Fibroblast of the conjunctiva (primary cell): ENCODE results near the gene CASP12.

Experiments used
- DNase-seq: peaks from one replicate; pipeline ENCODE4 v3.0.0-alpha.2; 2010; ENCODE audit warnings: low read depth

CASP12 gene

GRCh38 chr11:104891135-104891534 lies 7.1 kb downstream of the CASP12 start:
- DNase-seq: no peak

DNA sequence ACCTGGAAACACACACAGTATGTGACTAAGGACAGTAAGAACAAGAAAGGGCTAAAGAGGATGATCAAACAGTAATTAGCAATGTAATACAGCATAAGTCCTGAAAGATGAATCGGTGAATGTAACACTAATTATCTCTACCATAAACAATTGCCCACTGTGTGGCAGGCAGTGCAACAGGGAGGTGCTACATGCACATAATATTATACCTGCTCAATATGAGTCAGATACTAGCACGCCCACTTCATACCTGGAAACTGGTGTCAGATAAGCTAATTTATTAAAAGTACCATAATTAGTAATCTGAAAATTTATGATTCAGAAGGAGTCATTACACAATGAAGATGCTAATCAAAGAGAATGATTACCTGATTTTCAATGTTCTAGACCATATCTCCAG lies 14.9 kb downstream of the CASP12 start:
- DNase-seq: no peak

GRCh38 chr11:104881117-104881794 lies 17.0 kb downstream of the CASP12 start:
- DNase-seq: no peak

DNA sequence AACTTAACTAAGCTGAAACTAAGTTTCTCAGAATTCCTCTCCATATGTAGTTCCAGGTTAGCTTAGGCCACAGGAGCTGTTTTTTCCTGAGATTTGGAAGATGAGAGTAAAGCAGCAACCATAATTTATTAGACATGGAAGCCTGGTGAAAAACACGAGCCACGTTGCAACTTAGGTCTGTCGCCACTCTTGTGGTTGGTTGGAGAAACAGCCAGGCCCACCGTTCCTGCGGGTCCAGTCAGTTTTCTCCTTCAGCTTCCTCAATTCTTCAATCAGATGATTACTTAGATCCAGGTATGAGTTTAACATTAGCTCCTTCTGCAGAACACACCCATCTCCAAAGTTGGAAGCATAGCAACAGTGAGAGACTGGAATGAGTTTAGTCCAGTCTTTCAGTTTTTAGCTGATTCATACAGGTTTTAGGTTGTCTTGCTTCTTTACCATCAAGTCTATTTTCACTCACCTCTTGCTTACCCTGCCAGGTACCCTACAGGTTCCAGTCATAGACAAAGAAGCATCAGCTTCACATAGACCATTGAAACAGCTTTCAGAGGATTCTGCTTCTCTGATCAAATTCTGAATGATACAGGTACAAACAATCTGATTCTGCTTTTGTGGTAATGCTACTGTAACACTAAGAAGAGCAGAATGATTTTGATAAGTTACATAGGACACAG lies 18.6 kb downstream of the CASP12 start:
- DNase-seq: no peak

DNA sequence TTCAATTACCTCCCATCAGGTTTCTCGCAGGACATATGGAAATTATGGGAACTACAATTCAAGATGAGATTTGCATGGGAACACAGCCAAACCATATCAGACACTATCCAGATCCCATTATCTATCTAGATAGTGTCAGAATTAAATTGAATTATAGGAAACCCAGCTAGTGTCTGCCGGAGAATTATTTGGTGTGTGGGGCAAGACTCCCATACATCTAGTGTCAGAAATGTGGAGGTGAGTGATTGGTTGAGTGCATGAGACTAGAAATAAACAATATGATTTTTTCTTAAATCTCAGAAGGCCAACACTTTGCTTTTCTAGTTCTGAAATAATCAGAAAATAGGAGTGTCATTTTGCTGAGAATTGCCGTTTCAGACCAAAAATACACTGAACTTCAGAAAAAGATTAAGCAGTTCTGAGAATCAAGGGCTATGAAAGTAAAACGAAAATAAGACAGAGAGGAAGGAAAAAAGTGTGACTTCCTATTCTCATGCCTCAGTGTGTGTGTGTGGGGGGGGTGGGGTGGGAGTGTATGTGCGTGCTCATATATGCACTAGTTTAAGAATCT lies 21.3 kb downstream of the CASP12 start:
- no peak for DNase-seq

GRCh38 chr11:104876324-104876723 lies 21.9 kb downstream of the CASP12 start:
- DNase-seq: no peak

- DNase-seq: no peak
Measured at GRCh38 chr11:104873252-104873651, 25.0 kb downstream of the CASP12 start.

DNA sequence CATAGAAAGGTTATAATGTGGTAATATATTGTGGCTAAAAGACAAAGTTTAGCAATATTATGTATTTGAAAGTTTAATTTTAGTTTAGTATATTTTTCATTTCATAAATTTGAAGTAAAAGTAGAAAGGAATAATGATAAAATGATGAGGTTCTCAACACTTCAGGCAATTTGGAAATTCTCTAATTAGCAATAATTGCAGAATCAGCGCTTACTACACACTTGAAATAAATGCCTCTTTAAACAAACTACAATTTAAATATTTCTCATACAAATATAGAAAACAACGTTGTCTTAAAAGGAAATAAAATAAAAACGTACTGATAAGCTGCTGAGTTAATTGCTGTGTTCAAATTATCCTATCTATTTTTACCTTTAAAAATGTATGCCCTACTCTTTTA lies 25.9 kb downstream of the CASP12 start:
- no peak for DNase-seq

DNA sequence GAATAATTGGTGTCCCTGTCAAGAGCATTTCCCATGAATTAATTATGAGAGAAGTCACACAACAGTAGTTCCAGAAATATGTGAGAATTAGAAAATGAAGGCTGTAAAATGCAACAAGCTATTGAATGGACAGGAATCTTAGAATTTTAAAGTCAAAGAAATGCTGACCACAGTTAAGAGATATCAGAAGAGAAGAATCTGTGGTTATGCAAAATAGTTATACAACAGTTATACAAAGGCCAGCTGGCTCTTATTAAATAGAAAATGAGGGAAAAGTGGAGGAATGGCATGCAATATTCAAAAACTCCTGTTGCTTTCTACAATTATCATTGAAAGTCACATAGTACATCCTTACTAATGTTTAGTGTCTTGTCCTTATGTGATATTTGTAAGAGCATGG lies 27.4 kb downstream of the CASP12 start:
- no peak for DNase-seq

- no peak for DNase-seq
Measured at GRCh38 chr11:104866815-104867214, 31.4 kb downstream of the CASP12 start.

DNA sequence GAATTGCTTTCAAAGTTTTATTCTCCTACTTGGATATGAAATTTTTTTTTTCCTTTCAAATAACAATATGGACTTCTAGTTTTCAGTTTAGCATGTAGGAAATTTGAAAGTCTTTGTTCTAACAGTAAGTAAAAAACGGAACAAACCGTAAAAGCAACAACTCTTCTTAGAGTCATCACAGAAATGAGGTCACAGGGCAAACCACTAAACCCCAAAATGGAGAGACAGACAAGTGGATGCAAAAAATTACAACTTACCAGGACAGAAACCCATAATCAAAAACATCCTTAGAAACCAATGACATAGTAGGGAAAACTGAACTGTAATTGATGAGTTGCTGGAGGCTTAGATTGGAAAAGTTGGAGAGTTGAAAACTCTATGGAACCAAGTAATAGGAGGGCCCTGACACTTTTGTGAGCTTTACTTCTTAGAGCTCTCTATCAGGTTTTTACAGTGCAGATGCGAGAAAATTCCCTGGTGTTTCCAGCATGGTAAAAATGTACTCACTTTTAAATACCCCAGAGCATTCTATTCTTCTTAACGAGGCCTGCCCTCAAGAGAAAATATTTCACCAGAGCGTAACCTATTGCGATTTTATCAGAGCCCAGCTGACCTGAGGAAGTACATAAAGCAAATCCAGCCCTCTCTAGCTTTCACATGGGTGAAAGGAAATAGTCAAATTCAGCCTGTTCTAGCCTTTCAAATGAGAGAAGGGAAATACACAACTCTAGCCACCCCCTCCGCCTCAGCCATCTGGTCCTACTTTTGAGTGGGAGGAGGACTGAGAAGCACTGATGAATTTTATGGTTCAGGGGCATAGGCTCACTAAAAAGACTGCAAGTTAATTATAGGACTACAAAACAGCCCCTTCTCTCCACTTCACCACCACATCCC lies 39.1 kb downstream of the CASP12 start:
- DNase-seq: no peak

DNA sequence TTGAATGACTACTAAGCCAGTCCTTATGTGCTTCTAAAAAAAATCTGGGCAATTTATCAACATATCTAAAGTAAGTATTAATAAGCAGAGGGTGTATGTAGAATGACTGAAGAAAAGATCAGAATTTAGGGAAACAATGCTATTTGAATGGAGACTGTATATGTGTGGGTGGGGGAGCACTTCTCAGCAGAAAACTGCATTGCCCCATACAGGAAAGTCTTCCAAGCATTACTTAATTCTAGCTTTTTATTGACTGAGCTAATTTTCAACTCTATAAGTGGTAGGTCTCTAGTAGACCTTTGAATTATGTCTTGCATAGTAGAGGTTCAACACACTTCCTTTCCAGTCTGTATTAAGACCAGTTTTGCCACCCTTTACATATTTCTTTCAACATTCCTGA lies 41.7 kb downstream of the CASP12 start:
- DNase-seq: no peak

GRCh38 chr11:104855965-104856364 lies 42.3 kb downstream of the CASP12 start:
- DNase-seq: no peak

DNA sequence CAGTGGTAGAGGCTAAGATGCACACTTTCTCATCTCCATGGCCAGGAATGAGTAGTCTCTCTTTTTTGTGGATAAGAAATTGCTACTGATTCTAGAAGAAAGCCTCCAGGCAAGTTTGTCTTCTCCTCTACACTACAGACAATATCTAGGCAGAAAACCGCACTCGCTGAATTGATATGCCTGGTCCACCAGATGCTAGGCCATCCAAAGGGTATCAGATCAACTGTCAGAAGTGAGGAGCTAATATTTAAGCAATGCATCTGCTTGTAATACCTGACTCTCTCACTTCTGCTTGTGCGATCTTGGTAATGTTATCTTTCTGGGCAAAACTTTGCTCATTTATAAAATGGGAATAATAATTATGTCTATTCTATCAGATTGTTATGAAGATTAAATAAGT lies 45.0 kb downstream of the CASP12 start:
- DNase-seq: no peak

- DNase-seq: no peak
Measured at GRCh38 chr11:104852811-104853210, 45.4 kb downstream of the CASP12 start.

GRCh38 chr11:104846216-104846615 lies 52.0 kb downstream of the CASP12 start:
- no peak for DNase-seq

DNA sequence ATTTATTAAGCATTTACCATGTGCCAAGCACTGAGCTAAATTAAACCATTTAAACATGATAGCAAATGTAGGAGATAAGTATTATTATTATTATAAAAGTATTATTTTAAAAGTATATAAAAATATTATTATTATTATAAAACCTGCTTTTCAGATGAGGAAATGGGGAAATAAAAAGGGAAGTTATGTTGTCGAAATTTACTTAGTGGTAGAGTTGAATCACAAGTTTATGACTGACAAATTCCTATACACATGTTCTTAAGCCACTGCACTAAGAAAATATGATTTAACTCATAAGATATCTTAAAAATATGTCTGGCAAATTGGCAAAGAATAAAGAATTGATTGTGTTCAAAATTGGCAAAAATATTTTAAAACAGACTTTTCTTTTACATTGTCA lies 53.8 kb downstream of the CASP12 start:
- no peak for DNase-seq

- DNase-seq: no peak
Measured at GRCh38 chr11:104843150-104843836, 55.0 kb downstream of the CASP12 start.

GRCh38 chr11:104841973-104842525 lies 56.2 kb downstream of the CASP12 start:
- no peak for DNase-seq

DNA sequence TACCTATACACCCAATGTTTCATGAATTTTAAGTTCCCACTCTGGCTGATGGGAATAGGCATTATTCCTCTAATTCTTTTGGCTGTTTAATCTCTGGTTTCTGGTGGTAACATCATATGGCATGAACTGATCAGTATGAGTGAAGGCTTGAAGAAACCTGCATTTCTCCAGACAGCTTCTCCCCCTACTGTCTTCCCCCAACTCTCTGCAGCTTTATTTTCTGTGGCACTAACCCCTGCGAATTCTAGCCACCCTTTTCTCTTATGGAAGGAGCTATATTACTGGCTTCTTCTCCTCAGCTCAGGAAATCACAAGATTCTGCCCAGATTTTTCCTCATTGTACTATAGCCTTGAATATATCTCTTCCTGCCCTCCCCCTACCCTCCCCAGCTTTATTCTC lies 57.1 kb downstream of the CASP12 start:
- no peak for DNase-seq

- DNase-seq: no peak
Measured at GRCh38 chr11:104837969-104838639, 60.2 kb downstream of the CASP12 start.
